Endothelial cell of umbilical vein (primary cell): Measurements from ENCODE around the gene BCR. TPM values are rescaled to one million over a fixed set of nuclear protein-coding genes. Genes with fewer than 3 reads are reported as not detected.
"Not testable (repeated sequence)": the region's sequence is repeated elsewhere in the genome, so short reads cannot be mapped to it uniquely, and the experiment has no call there.

Experiments
- BruUV-seq: library from RNA; stranded (reverse); fragments of 400-500 nt; replicated peaks from 2 replicates; lab custom pipeline; 2021; lab: Mats Ljungman, UMichigan
- CTCF ChIA-PET: fragments of 300-600, 350-600 bp; sonication (Branson Sonifier 250); formaldehyde crosslinking; loops from one replicate; lab custom pipeline; 2021; ENCODE audit warnings: antibody characterized with exemption, inconsistent platforms; lab: Charles Lee
- POLR2A ChIA-PET: fragments of 300-600, 350-600 bp; sonication (Branson Sonifier 250); formaldehyde crosslinking; loops from one replicate; lab custom pipeline; 2021; ENCODE audit warnings: antibody characterized with exemption, inconsistent platforms; lab: Charles Lee
- DNase-seq: peaks from one replicate; pipeline ENCODE4 v3.0.0-alpha.2; 2011; ENCODE audit warnings: low read depth, low spot score
- FAIRE-seq: peaks from 2 replicates; lab custom pipeline; 2011; peaks lifted over from hg19 to GRCh38; lab: Jason Lieb, UNC
- H2AFZ ChIP-seq: 2 replicates; pipeline ENCODE4 v1.6.0; 2012; ENCODE audit warnings: low read depth, low read length, control low read depth, inconsistent platforms
- H3K27ac ChIP-seq: 2 replicates; pipeline ENCODE4 v1.5.1; 2011; ENCODE audit warnings: low read depth, mild to moderate bottlenecking, control low read depth, low read length, moderate library complexity; ENCODE audit not compliant: insufficient read depth
- H3K27me3 ChIP-seq, 2 experiments: 2 replicates each; pipeline versions ENCODE4 v1.6.0 to v1.6.1; 2011; ENCODE audit warnings: low read length in 2 of 2, mixed read lengths in 1 of 2; ENCODE audit not compliant: control insufficient read depth in 2 of 2, insufficient read depth in 2 of 2
- H3K36me3 ChIP-seq, 2 experiments: 2 replicates in 1 of 2; 3 replicates in 1 of 2; pipeline ENCODE4 v1.5.1; 2011; ENCODE audit warnings: low read length in 2 of 2, mild to moderate bottlenecking in 1 of 2, moderate library complexity in 1 of 2; ENCODE audit not compliant: control insufficient read depth in 2 of 2, insufficient read depth in 2 of 2; ENCODE audit errors: extremely low read depth in 1 of 2
- H3K4me1 ChIP-seq: 3 replicates; pipeline ENCODE4 v1.5.1; 2011; ENCODE audit warnings: mild to moderate bottlenecking, low read length; ENCODE audit not compliant: control insufficient read depth, insufficient read depth; ENCODE audit errors: extremely low read depth
- H3K4me2 ChIP-seq: 2 replicates; pipeline ENCODE4 v1.6.1; 2011; ENCODE audit warnings: low read length, control low read depth, mixed read lengths; ENCODE audit not compliant: insufficient read depth
- H3K4me3 ChIP-seq, 3 experiments: fragments of 200-600 bp in 1 of 3; sonication (generic), shearing (Covaris generic) in 1 of 3; replicated peaks in 1 of 3; 2 replicates each; pipeline ENCODE4 v1.5.1; 2011 to 2016; ENCODE audit warnings: control low read depth in 3 of 3, low read length in 3 of 3, mild to moderate bottlenecking in 2 of 3, inconsistent platforms in 1 of 3, low read depth in 1 of 3, moderate library complexity in 1 of 3; ENCODE audit not compliant: insufficient read depth in 1 of 3
- H3K79me2 ChIP-seq: 2 replicates; pipeline ENCODE4 v1.6.0; 2012; ENCODE audit warnings: low read length, inconsistent platforms; ENCODE audit not compliant: control insufficient read depth, insufficient read depth
- H3K9ac ChIP-seq: replicated peaks from 2 replicates; pipeline ENCODE3; 2011; ENCODE audit warnings: low read length, control low read depth; ENCODE audit not compliant: insufficient read depth; ENCODE audit errors: extremely low read depth
- H3K9me1 ChIP-seq: replicated peaks from 3 replicates; pipeline ENCODE4 v1.6.0; 2011; ENCODE audit warnings: mild to moderate bottlenecking, low read length; ENCODE audit not compliant: control insufficient read depth, insufficient read depth; ENCODE audit errors: extremely low read depth
- H3K9me3 ChIP-seq: replicated peaks from 2 replicates; pipeline ENCODE4 v1.5.1; 2012; ENCODE audit warnings: low read length, inconsistent platforms; ENCODE audit not compliant: control insufficient read depth, insufficient read depth
- H4K20me1 ChIP-seq: replicated peaks from 2 replicates; pipeline ENCODE3; 2011; ENCODE audit warnings: mild to moderate bottlenecking, low read length; ENCODE audit not compliant: control insufficient read depth, insufficient read depth; ENCODE audit errors: extremely low read depth
- dilution Hi-C: fragments of 300-500 bp; cut with MboI; formaldehyde crosslinking; loops from one replicate; pipeline ENCODE4 v1.15.0; 2019; ENCODE audit warnings: low sequenced_read_pairs; ENCODE audit not compliant: extremely low pct_ligation_motif_present
- intact Hi-C: fragments of 100-400 bp; cut with micrococcal nuclease; formaldehyde crosslinking; loops from one replicate; pipeline ENCODE4 v1.10.0; 2022
- polyA plus RNA-seq, 4 experiments: library from polyadenylated mRNA; depleted of rRNA in 3 of 4; stranded (reverse) in 3 of 4; unstranded in 1 of 4; fragments of >200 nt; gene quantifications; 2 replicates each; pipeline versions ENCODE4 v1.2.1 to v1.2.3, GENCODE V29; 2011 to 2012; ENCODE audit warnings: missing spikeins in 1 of 4
- total RNA-seq: library from RNA; stranded (reverse); gene quantifications from 2 replicates; pipeline ENCODE4 v1.2.3, GENCODE V29; 2021

The BCR gene
- total and polyA plus RNA-seq, 2 donors (not counting 3 experiments of a cell fraction or from before 2014, with no cell fraction given): 129 to 141 TPM

DNA sequence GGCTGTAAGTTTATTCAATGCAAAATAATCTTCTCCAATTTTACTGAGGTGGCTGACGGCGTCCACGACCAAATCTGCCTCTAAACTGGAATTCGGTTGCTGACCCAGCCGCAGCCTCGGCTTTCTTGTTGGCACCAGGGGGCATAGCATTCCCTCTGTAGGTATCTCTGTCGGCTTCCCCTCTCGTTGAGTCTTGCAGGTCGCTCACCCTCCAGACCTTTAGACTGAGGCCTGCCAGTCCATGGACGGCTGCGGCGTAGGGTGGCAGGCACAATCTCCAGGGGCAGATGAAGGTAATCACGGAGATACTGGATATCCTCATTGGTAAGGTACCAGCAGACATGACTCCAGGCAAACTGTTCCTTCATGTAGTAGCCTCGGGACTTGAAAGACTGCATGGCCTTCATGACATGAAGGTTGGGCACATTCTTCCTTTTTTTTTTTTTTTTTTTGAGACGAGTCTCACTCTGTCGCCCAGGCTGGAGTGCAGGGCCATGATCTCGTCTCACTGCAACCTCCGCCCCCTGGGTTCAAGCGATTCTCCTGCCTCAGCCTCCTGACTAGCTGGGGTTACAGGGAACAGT lies 142.3 kb downstream of the BCR start:
- H3K4me1 ChIP-seq, DNase-seq, H3K4me2 ChIP-seq, H3K9me1 ChIP-seq, H3K79me2 ChIP-seq, H4K20me1 ChIP-seq, H3K36me3 ChIP-seq, BruUV-seq, H3K27me3 ChIP-seq, FAIRE-seq, dilution Hi-C loops, H3K9ac ChIP-seq, H2AFZ ChIP-seq, POLR2A ChIA-PET, intact Hi-C loops, H3K4me3 ChIP-seq, H3K27ac ChIP-seq, H3K9me3 ChIP-seq: not testable (repeated sequence)
- CTCF ChIA-PET: interaction anchor here (1.0 to 2.5 kb wide), 2 partner anchors 16 to 63 kb away, joined by 3 to 11 read pairs; no protein-coding TSS in a partner anchor

DNA sequence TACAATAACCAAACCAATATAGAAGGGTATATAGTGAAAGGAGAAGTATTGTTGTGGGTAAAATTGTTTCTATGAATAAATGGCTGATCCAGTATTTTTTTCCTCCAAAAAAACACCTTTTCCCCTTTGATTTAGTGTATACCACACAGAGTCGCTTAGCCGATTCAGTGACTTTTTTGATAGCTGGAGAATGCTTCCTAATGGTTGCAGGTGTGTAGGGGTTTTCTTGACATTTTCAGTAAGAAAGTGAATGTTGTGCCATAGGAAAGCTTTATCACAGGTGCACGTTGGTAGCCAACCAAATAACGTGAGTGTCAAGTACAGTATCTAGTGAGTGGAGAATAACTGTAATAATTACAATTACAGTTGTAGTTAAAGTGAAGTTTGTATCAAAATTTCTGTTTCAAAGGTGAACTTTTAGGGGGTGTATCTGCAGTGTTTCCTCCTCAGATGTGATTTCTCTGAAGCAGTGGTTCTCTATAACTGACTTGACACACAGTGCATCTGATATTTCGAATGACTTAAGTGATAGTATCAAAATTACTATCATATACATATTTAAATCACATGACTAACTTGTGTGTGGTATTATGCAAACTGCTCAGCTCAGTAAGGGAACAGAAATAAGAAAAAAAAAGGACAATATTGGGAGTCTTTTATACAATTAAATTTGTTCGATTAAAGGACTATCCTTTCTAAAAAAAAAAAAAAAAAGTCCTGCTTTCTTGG lies 143.8 kb downstream of the BCR start:
- H3K27ac ChIP-seq, intact Hi-C loops, FAIRE-seq, H4K20me1 ChIP-seq, H3K9me3 ChIP-seq, POLR2A ChIA-PET, H3K4me2 ChIP-seq, H3K9ac ChIP-seq, H3K4me3 ChIP-seq, DNase-seq, H3K79me2 ChIP-seq, BruUV-seq, H3K9me1 ChIP-seq, dilution Hi-C loops, H3K27me3 ChIP-seq, H3K4me1 ChIP-seq, H3K36me3 ChIP-seq, H2AFZ ChIP-seq: not testable (repeated sequence)
- CTCF ChIA-PET: interaction anchor here (1.0 to 2.5 kb wide), 2 partner anchors 18 to 62 kb away, joined by 3 to 11 read pairs; no protein-coding TSS in a partner anchor
